Thyroid gland (tissue), 4 donors: ENCODE measurements around the gene SETBP1. TPM values are rescaled to one million over a fixed set of nuclear protein-coding genes. Genes with fewer than 3 reads are reported as not detected.

Source experiments
- DNase-seq, 2 donors: peaks; one replicate each; pipeline ENCODE4 v3.0.0-alpha.2; 2019
- H3K27ac ChIP-seq, 3 donors: fragments of 200-600 bp; sonication (generic); 1 replicate in 2 of 3; 2 replicates in 1 of 3; pipeline ENCODE4 v1.5.1; 2016 to 2019; ENCODE audit warnings: mild to moderate bottlenecking in 1 of 3, moderate library complexity in 1 of 3
- H3K27me3 ChIP-seq: fragments of 200-600 bp; sonication (generic); one replicate; pipeline ENCODE4 v1.5.1; 2019
- H3K36me3 ChIP-seq, 2 donors: fragments of 200-600 bp; sonication (generic); one replicate each; pipeline ENCODE4 v1.5.1; 2016 to 2019
- H3K4me1 ChIP-seq, 2 donors: fragments of 200-600 bp; sonication (generic); one replicate each; pipeline ENCODE4 v1.5.1; 2017 to 2019
- H3K4me3 ChIP-seq, 3 donors: fragments of 200-600 bp; sonication (generic); replicated peaks in 1 of 3; 1 replicate in 2 of 3; 2 replicates in 1 of 3; pipeline ENCODE4 v1.5.1; 2016; ENCODE audit warnings: mild to moderate bottlenecking in 1 of 3
- H3K9me3 ChIP-seq: fragments of 200-600 bp; sonication (generic); one replicate; pipeline ENCODE4 v1.5.1; 2017
- POLR2A ChIP-seq, 2 donors: fragments of 450-650 bp; IDR thresholded peaks; one replicate each; pipeline ENCODE4 v1.6.1; 2017; ENCODE audit warnings: antibody characterized with exemption in 2 of 2, mild to moderate bottlenecking in 2 of 2, moderate library complexity in 1 of 2
- WGBS, 2 donors: methylation state at CpG; one replicate each; pipeline ENCODE4 v1.1.5; 2017; 5-methylcytosine and 5-hydroxymethylcytosine counted together
- intact Hi-C: fragments of 100-400 bp; cut with DNase I; formaldehyde crosslinking; loops from one replicate; pipeline ENCODE4 v1.15.1; 2023
- total RNA-seq, 4 donors: library from RNA; depleted of rRNA; stranded (reverse); fragments of >200 nt; gene quantifications; one replicate each; pipeline ENCODE4 v1.2.3, GENCODE V29; 2016
- TF ChIP-seq, protein P1 (sequence below), 6 experiments: fragments of 200-600 bp in 3 of 6; fragments of 450-650 bp in 3 of 6; sonication (generic) in 3 of 6; IDR thresholded peaks; one replicate each; pipeline ENCODE4 v1.5.1; 2016 to 2019; ENCODE audit warnings: antibody characterized with exemption in 6 of 6, mild to moderate bottlenecking in 2 of 6, inconsistent platforms in 1 of 6, moderate library complexity in 1 of 6

The SETBP1 gene
- total RNA-seq, 4 donors from 2014 or later = 32.1 to 72.0 (median 42.0) TPM

DNA sequence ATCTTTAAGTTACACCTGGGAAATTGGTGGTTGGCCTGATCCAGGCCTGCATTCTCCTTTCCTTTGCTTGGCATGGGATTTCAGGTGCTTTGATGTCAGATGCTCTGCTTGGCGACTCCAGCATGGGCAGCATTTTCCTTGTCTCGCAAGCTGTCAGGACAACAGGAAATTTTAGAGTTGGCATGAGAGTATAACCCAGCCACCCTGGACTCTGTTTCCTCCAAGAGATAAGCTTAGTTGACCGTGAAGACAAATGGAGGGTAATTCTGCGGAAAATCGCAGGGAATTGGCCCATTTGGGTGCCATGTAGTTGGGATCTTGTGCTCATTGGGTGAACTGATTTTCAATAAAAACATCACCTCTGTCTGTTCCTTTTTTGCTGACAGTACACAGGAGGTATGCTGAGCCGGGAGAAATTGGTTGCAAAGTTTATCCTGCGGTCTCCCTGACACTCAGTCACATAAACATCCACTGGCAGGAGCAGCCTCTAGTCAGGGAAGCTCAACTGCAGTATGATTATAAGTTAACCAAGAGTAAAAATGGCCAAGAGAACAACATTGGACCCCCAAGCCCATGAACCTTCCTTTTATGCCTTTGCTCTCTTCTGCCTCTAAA lies 409.9 kb downstream of the SETBP1 start:
- Histone ChIP-seq H3K9me3 (no peaks in the 10 kb centered on the region), H3K27me3 (no peaks in the 10 kb centered on the region), H3K36me3 (no peaks in the 10 kb centered on the region), H3K4me1 (no peaks in the 10 kb centered on the region), H3K27ac (no peak overlapping the region), H3K4me3 (no peak overlapping the region)
- TF ChIP-seq, protein P1, sequence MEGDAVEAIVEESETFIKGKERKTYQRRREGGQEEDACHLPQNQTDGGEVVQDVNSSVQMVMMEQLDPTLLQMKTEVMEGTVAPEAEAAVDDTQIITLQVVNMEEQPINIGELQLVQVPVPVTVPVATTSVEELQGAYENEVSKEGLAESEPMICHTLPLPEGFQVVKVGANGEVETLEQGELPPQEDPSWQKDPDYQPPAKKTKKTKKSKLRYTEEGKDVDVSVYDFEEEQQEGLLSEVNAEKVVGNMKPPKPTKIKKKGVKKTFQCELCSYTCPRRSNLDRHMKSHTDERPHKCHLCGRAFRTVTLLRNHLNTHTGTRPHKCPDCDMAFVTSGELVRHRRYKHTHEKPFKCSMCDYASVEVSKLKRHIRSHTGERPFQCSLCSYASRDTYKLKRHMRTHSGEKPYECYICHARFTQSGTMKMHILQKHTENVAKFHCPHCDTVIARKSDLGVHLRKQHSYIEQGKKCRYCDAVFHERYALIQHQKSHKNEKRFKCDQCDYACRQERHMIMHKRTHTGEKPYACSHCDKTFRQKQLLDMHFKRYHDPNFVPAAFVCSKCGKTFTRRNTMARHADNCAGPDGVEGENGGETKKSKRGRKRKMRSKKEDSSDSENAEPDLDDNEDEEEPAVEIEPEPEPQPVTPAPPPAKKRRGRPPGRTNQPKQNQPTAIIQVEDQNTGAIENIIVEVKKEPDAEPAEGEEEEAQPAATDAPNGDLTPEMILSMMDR (IDR thresholded peaks at IDR 0.05) = no peak
- no peak for TF ChIP-seq POLR2A (IDR thresholded peaks at IDR 0.05)
- WGBS, 2 donors = 83 to 91% methylated on average over 7 of the region's 7 CpGs
- intact Hi-C loops = no loop called here
- DNase-seq = no peak

DNA sequence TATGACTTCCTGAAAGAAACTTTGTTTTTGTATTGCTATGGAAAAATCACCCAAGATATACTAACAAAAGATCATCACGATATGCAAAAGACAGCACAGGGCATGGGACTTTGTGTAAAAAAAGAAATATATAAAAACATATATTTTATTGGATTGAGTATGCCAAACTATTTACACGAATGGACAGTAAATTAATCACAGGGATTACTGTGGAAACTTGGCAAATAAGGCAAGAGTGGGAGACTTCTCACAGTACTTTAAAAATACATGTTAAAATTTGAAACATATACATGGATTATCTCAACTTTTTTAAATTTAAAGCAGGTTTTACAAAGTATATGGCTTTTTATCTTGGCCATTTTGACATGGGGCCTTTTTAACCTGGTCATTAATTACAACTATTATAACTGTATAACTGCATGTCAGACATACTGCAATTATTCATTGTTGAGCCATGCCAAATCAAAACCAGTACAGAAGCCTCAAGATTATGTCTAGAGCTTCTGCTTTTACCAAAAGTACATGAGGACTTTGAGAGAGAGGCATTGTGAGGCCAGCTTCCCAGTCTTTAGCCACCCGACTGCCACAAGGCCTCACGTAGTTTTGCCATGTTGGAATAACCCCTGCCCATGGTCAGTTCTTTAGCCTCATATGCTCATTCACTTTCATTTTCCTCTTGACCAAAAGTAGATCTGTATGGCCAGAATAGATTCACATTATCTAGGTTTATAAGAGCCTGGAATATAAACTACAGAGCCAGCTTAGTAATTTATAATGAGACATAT lies 419.8 kb downstream of the SETBP1 start:
- Histone ChIP-seq H3K4me1 (no peaks in the 10 kb centered on the region), H3K36me3 (no peaks in the 10 kb centered on the region), H3K4me3 (no peak overlapping the region), H3K9me3 (no peaks in the 10 kb centered on the region), H3K27ac (no peak overlapping the region), H3K27me3 (no peaks in the 10 kb centered on the region)
- TF ChIP-seq, protein P1 (IDR thresholded peaks at IDR 0.05) = no peak
- no peak for TF ChIP-seq POLR2A (IDR thresholded peaks at IDR 0.05)
- intact Hi-C loops = no loop called here
- 90 to 91% methylated on average over 4 of the region's 4 CpGs for WGBS, 2 donors
- DNase-seq = no peak

- intact Hi-C loops = no loop called here
- DNase-seq = no peak
- H3K4me3 ChIP-seq = no peak overlapping the region
- H3K9me3 ChIP-seq = no peaks in the 10 kb centered on the region
- WGBS, 2 donors = 94 to 95% methylated on average over 3 of the region's 3 CpGs
- no peaks in the 10 kb centered on the region for H3K27me3 ChIP-seq
- no peaks in the 10 kb centered on the region for H3K36me3 ChIP-seq
- no peaks in the 10 kb centered on the region for H3K4me1 ChIP-seq
- no peak overlapping the region for H3K27ac ChIP-seq
- TF ChIP-seq, protein P1 (IDR thresholded peaks at IDR 0.05) = no peak
- no peak for TF ChIP-seq POLR2A (IDR thresholded peaks at IDR 0.05)
Observed at GRCh38 chr18:45102126-45102525, 421.4 kb downstream of the SETBP1 start.

GRCh38 chr18:45102863-45103262 lies 422.2 kb downstream of the SETBP1 start:
- no peak for DNase-seq
- no peaks in the 10 kb centered on the region for H3K36me3 ChIP-seq
- H3K4me1 ChIP-seq = no peaks in the 10 kb centered on the region
- no peaks in the 10 kb centered on the region for H3K9me3 ChIP-seq
- H3K27ac ChIP-seq = no peak overlapping the region
- no peaks in the 10 kb centered on the region for H3K27me3 ChIP-seq
- no peak overlapping the region for H3K4me3 ChIP-seq
- intact Hi-C loops = no loop called here
- WGBS, 2 donors = 94 to 96% methylated on average over 6 of the region's 6 CpGs
- TF ChIP-seq, protein P1 (IDR thresholded peaks at IDR 0.05) = no peak
- TF ChIP-seq POLR2A (IDR thresholded peaks at IDR 0.05) = no peak
